Nephron (organoid): ENCODE results near the gene DHRS7B.

ENCODE experiments used
- H3K27ac Mint-ChIP-seq, 3 experiments: 2 replicates each; pipeline ENCODE4 v1.8.0; 2020; ENCODE audit warnings: mixed read lengths in 3 of 3, mild to moderate bottlenecking in 2 of 3, moderate library complexity in 1 of 3
- H3K27me3 Mint-ChIP-seq: 2 replicates; pipeline ENCODE4 v1.8.0; 2021; ENCODE audit warnings: low read depth, mild to moderate bottlenecking, moderate library complexity, mixed read lengths
- H3K36me3 Mint-ChIP-seq: 2 replicates; pipeline ENCODE4 v1.8.0; 2020; ENCODE audit warnings: low read depth, mixed read lengths
- H3K4me1 Mint-ChIP-seq: 2 replicates; pipeline ENCODE4 v1.8.0; 2020; ENCODE audit warnings: mixed read lengths
- H3K4me3 Mint-ChIP-seq, 3 experiments: 2 replicates each; pipeline ENCODE4 v1.8.0; 2020; ENCODE audit warnings: mild to moderate bottlenecking in 3 of 3, mixed read lengths in 3 of 3, moderate library complexity in 2 of 3
- H3K9me3 Mint-ChIP-seq: 2 replicates; pipeline ENCODE4 v1.8.0; 2020; ENCODE audit warnings: mixed read lengths
- TF ChIP-seq, protein P1 (sequence below), 3 experiments: fragments of 200-600 bp; sonication (generic); IDR thresholded peaks; one replicate each; pipeline ENCODE4 v1.5.0; 2021; ENCODE audit warnings: antibody characterized with exemption in 3 of 3; ENCODE audit not compliant: unreplicated experiment in 3 of 3

The DHRS7B gene

DNA sequence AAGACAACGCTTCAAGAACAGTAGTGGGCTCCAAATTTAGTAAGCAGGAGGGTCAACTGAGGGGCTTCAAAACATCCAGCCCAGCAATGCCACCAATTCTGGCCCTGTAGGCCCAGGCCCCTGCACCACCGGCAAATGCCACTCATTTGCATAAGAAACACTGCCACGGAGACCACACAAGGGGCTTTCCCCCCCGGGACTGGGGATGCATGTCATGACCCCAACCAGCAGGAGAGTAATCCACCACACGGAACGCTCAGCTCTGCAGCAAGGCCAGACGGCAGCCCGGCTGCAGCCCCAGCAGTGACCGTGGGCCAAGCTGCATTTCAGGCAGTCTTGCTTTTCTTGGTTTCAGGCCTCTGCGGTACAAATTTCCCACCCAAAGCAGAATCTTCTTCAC is 73.1 kb downstream of the DHRS7B start:
- TF ChIP-seq, protein P1, sequence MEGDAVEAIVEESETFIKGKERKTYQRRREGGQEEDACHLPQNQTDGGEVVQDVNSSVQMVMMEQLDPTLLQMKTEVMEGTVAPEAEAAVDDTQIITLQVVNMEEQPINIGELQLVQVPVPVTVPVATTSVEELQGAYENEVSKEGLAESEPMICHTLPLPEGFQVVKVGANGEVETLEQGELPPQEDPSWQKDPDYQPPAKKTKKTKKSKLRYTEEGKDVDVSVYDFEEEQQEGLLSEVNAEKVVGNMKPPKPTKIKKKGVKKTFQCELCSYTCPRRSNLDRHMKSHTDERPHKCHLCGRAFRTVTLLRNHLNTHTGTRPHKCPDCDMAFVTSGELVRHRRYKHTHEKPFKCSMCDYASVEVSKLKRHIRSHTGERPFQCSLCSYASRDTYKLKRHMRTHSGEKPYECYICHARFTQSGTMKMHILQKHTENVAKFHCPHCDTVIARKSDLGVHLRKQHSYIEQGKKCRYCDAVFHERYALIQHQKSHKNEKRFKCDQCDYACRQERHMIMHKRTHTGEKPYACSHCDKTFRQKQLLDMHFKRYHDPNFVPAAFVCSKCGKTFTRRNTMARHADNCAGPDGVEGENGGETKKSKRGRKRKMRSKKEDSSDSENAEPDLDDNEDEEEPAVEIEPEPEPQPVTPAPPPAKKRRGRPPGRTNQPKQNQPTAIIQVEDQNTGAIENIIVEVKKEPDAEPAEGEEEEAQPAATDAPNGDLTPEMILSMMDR (IDR thresholded peaks at IDR 0.05; ENCODE audit: unreplicated experiment in 3 of 3) = no peak
- peaks cover 34% of the 10 kb centered on the region for H3K36me3 Mint-ChIP-seq
- peak overlapping the region in 1 of 3 experiments; percentile 24 for H3K27ac Mint-ChIP-seq
- H3K4me1 Mint-ChIP-seq = peaks cover 47% of the 10 kb centered on the region
- no peak overlapping the region for H3K4me3 Mint-ChIP-seq
- H3K27me3 Mint-ChIP-seq = no peaks in the 10 kb centered on the region
- H3K9me3 Mint-ChIP-seq = no peaks in the 10 kb centered on the region

DNA sequence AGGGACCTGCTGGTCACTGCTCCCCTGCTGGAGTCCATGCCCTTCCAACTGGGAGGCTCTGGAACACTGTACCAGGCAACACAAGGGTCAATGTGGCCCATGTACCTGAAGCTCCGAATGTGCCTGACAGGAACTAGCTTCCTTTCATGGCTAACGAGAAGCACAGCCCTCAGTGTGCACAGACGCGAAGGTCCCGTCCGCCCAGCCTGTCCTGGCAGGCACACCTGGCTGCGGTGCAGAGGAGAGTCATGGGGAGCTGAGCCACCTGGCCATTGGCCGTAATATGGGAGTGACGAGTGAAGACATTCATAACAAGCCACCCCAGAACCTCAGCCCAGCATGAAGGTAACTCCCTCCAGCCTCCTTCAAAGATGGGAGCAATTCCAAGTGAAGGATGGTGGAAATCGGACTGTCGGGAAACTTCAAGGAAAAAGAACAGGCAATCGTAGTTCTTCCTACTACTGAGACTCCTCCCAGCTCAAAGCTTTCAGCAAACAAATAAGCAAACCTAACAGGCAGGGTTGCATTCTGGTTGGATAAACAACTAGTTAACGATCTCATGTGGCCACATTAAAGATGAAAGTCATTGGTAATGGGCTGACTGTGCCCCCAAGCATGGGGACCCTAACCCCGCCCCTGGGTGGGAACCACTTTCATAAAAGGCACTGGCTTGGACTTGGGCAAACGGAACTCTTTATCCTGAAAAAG is 74.0 kb downstream of the DHRS7B start:
- Mint-ChIP-seq H3K4me1 (peaks cover 47% of the 10 kb centered on the region), H3K4me3 (no peak overlapping the region), H3K27ac (no peak overlapping the region), H3K27me3 (no peaks in the 10 kb centered on the region), H3K9me3 (no peaks in the 10 kb centered on the region), H3K36me3 (peaks cover 32% of the 10 kb centered on the region)
- TF ChIP-seq, protein P1 (IDR thresholded peaks at IDR 0.05; ENCODE audit: unreplicated experiment in 3 of 3) = no peak

DNA sequence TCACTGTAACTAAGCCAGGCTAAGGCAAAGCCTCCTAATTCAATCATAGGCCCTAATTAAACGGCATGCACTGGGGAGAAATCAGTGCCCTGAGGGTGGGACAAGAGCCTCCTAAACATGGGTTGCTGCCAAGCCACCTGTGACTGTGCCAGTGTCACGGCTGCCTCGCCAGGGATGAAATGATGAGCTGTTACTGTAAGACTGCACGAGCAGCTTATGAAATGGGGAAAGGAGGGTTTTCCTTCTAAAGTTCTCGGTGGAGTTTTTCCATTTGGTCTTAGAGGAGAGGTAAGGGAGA is 74.5 kb downstream of the DHRS7B start:
- TF ChIP-seq, protein P1 (IDR thresholded peaks at IDR 0.05; ENCODE audit: unreplicated experiment in 3 of 3) = no peak
- Mint-ChIP-seq H3K27me3 (no peaks in the 10 kb centered on the region), H3K4me3 (peak overlapping the region in 1 of 3 experiments; percentile 21), H3K9me3 (no peaks in the 10 kb centered on the region), H3K27ac (no peak overlapping the region), H3K36me3 (peaks cover 32% of the 10 kb centered on the region), H3K4me1 (peaks cover 46% of the 10 kb centered on the region)

DNA sequence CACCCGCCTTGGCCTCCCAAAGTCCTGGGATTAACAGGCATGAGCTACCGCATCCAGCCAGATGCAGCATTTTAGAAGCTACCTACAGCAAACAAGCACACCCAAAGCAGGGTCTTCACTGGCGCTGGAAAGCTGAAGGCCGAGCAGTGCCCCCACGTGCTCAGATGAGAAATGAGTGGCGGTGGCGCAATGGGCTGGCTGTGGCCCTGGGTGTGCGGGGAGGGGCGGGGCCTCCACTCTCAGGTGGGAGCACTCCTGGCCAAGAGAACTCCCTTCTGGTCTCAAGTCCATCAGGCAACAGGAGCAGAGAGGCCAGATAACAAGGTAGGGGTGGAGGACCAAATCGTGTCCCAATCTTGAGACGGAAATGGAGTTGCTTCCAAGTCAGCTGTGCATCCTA is 75.1 kb downstream of the DHRS7B start:
- H3K4me1 Mint-ChIP-seq = peaks cover 40% of the 10 kb centered on the region
- H3K36me3 Mint-ChIP-seq = peaks cover 28% of the 10 kb centered on the region
- H3K27ac Mint-ChIP-seq = no peak overlapping the region
- no peaks in the 10 kb centered on the region for H3K9me3 Mint-ChIP-seq
- no peak overlapping the region for H3K4me3 Mint-ChIP-seq
- TF ChIP-seq, protein P1 (IDR thresholded peaks at IDR 0.05; ENCODE audit: unreplicated experiment in 3 of 3) = no peak
- no peaks in the 10 kb centered on the region for H3K27me3 Mint-ChIP-seq

DNA sequence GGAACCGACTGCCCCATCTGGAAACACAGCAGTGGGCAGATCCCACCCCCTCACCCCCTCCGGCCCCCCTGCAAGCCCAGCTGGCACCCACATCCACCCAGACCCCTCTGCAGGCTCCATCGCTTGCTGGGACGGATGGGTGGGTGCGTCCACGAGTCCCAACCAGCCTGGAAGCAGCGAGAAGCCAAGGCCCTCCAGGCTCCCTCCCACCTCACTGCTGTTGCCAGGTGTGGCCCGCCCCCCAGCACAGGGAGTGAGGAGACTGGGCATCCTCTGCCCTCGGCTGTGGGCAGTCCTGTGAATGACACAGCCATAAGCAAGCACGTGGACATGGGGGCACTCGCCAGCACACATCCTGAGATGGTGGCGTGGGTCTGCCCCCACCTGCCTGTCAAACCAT is 75.7 kb downstream of the DHRS7B start:
- no peaks in the 10 kb centered on the region for H3K27me3 Mint-ChIP-seq
- TF ChIP-seq, protein P1 (IDR thresholded peaks at IDR 0.05; ENCODE audit: unreplicated experiment in 3 of 3) = no peak
- H3K9me3 Mint-ChIP-seq = no peaks in the 10 kb centered on the region
- peaks cover 37% of the 10 kb centered on the region for H3K4me1 Mint-ChIP-seq
- H3K27ac Mint-ChIP-seq = no peak overlapping the region
- no peak overlapping the region for H3K4me3 Mint-ChIP-seq
- H3K36me3 Mint-ChIP-seq = peaks cover 24% of the 10 kb centered on the region

DNA sequence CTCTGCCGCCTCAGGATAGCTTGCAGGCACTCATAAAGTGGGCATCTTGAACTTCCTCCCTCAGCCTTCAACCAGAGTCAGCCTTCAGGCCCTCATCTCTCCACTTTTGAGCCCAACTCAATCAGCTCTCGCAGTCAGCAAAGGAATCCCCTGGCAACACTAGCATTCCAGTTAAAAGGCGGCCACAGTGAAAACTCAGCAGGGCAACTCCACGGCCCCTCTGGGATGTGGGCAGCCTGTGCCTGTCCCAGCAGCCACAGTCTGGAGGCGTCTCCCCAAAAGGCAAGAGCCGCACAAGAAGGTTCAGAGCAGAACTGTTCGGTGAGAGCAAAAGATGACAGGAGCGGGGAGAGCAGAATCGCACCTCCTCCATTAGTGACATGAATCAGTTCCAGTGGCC is 78.2 kb downstream of the DHRS7B start:
- Mint-ChIP-seq H3K9me3 (no peaks in the 10 kb centered on the region), H3K4me3 (no peak overlapping the region), H3K36me3 (peaks cover 15% of the 10 kb centered on the region), H3K27me3 (no peaks in the 10 kb centered on the region), H3K27ac (peak overlapping the region in 1 of 3 experiments; percentile 45), H3K4me1 (peaks cover 20% of the 10 kb centered on the region)
- TF ChIP-seq, protein P1 (IDR thresholded peaks at IDR 0.05; ENCODE audit: unreplicated experiment in 3 of 3) = no peak
